IPS-NIHi11 (cell line): Measurements from ENCODE around the gene HRH3.

Source experiments
- DNase-seq: peaks from one replicate; pipeline ENCODE4 v3.0.0; 2012; ENCODE audit warnings: mixed read lengths, low spot score

The HRH3 gene

GRCh38 chr20:62243906-62244515 lies 23.9 kb upstream of the HRH3 start:
- no peak for DNase-seq

- DNase-seq: no peak
Observed at GRCh38 chr20:62243106-62243505, 23.0 kb upstream of the HRH3 start.

GRCh38 chr20:62242176-62242575 lies 22.1 kb upstream of the HRH3 start:
- no peak for DNase-seq

GRCh38 chr20:62241506-62241905 lies 21.4 kb upstream of the HRH3 start:
- no peak for DNase-seq

- no peak for DNase-seq
Observed at GRCh38 chr20:62240020-62240685, 20.1 kb upstream of the HRH3 start.

- no peak for DNase-seq
Observed at GRCh38 chr20:62239278-62239879, 19.3 kb upstream of the HRH3 start.

GRCh38 chr20:62238569-62239277 lies 18.6 kb upstream of the HRH3 start:
- no peak for DNase-seq

- DNase-seq: peak; percentile 100
Observed at GRCh38 chr20:62237801-62238568, 17.9 kb upstream of the HRH3 start, which contains the start of gene OSBPL2. Gene OSBPL2 (plus strand): TSS chr20:62238521. CDS start chr20:62256185, 17,664 bp downstream.

GRCh38 chr20:62237514-62237800 lies 17.4 kb upstream of the HRH3 start:
- no peak for DNase-seq

- peak; percentile 77 for DNase-seq
Observed at GRCh38 chr20:62236766-62237513, 16.9 kb upstream of the HRH3 start.

- no peak for DNase-seq
Observed at GRCh38 chr20:62236200-62236599, 16.1 kb upstream of the HRH3 start.

- DNase-seq: no peak
Observed at GRCh38 chr20:62235777-62236157, 15.7 kb upstream of the HRH3 start.

GRCh38 chr20:62235001-62235776 lies 15.1 kb upstream of the HRH3 start:
- DNase-seq: no peak

- no peak for DNase-seq
Observed at GRCh38 chr20:62234339-62234738, 14.3 kb upstream of the HRH3 start.

- DNase-seq: no peak
Observed at GRCh38 chr20:62233684-62234083, 13.6 kb upstream of the HRH3 start.

- no peak for DNase-seq
Observed at GRCh38 chr20:62232770-62233645, 12.9 kb upstream of the HRH3 start.

GRCh38 chr20:62232194-62232593 lies 12.1 kb upstream of the HRH3 start:
- no peak for DNase-seq

- DNase-seq: no peak
Observed at GRCh38 chr20:62231292-62231691, 11.2 kb upstream of the HRH3 start.

- no peak for DNase-seq
Observed at GRCh38 chr20:62230696-62231095, 10.6 kb upstream of the HRH3 start.

GRCh38 chr20:62230276-62230675 lies 10.2 kb upstream of the HRH3 start:
- no peak for DNase-seq
